HEK293 (cell line): ENCODE results near the gene IP6K3.

Experiments
- CTCF ChIA-PET: fragments of 350-600 bp; formaldehyde crosslinking; extraction: SDS; loops from one replicate; lab custom pipeline; 2021; ENCODE audit warnings: antibody characterized with exemption; lab: Yijun Ruan, JAX
- POLR2A ChIA-PET: fragments of 300-600 bp; formaldehyde crosslinking; extraction: SDS; loops from one replicate; lab custom pipeline; 2020; ENCODE audit warnings: antibody characterized with exemption, inconsistent platforms; lab: Yijun Ruan, JAX
- H3K27ac ChIP-seq: fragments of 200-500 bp; sonication (Bioruptor generic); 2 replicates; pipeline ENCODE4 v1.5.1; 2014; ENCODE audit warnings: low read depth, low read length, control low read depth, inconsistent platforms; ENCODE audit errors: extremely low read depth
- H3K36me3 ChIP-seq, 2 experiments: fragments of 200-500 bp in 1 of 2; sonication (Bioruptor generic) in 1 of 2; 1 replicate in 1 of 2; 2 replicates in 1 of 2; pipeline ENCODE4 v1.5.1; 2014 to 2017; ENCODE audit warnings: inconsistent platforms in 2 of 2, low read length in 2 of 2; ENCODE audit not compliant: control insufficient read depth in 2 of 2, insufficient read depth in 1 of 2
- H3K4me1 ChIP-seq: fragments of 200-500 bp; sonication (Bioruptor generic); 2 replicates; pipeline ENCODE4 v1.5.1; 2014; ENCODE audit warnings: mild to moderate bottlenecking, low read length, inconsistent platforms; ENCODE audit not compliant: control insufficient read depth, insufficient read depth
- H3K4me3 ChIP-seq: 2 replicates; pipeline ENCODE4 v1.5.1; 2011; ENCODE audit warnings: low read depth, mild to moderate bottlenecking, control low read depth, low read length, moderate library complexity
- H3K9me3 ChIP-seq: fragments of 200-500 bp; sonication (Bioruptor generic); 2 replicates; pipeline ENCODE4 v1.5.1; 2014; ENCODE audit warnings: low read depth, low read length, inconsistent platforms; ENCODE audit not compliant: control insufficient read depth, insufficient read depth
- GLI2 ChIP-seq: fragments of 450-650 bp; formaldehyde crosslinking; IDR thresholded peaks from 2 replicates; pipeline ENCODE4; 2017; ENCODE audit warnings: missing biosample characterization, missing genetic modification characterization, low read depth, borderline replicate concordance
- GLI4 ChIP-seq: fragments of 450-650 bp; formaldehyde crosslinking; IDR thresholded peaks from 2 replicates; pipeline ENCODE4 v1.5.1; 2016; ENCODE audit warnings: missing biosample characterization, missing genetic modification characterization
- ZBTB7A ChIP-seq: fragments of 450-650 bp; formaldehyde crosslinking; IDR thresholded peaks from 2 replicates; pipeline ENCODE4 v1.5.1; 2016; ENCODE audit warnings: low read depth, missing biosample characterization, missing genetic modification characterization
- ZNF10 ChIP-seq: fragments of 450-650 bp; formaldehyde crosslinking; IDR thresholded peaks from 2 replicates; pipeline ENCODE4 v1.5.1; 2017; ENCODE audit warnings: missing biosample characterization, missing genetic modification characterization
- ZNF138 ChIP-seq: fragments of 450-650 bp; formaldehyde crosslinking; IDR thresholded peaks from 2 replicates; pipeline ENCODE4 v1.5.1; 2016; ENCODE audit warnings: missing biosample characterization, missing genetic modification characterization, borderline replicate concordance
- ZNF248 ChIP-seq: fragments of 450-650 bp; formaldehyde crosslinking; IDR thresholded peaks from 2 replicates; pipeline ENCODE4 v1.5.1; 2017; ENCODE audit warnings: missing biosample characterization, missing genetic modification characterization
- ZNF311 ChIP-seq: fragments of 450-650 bp; formaldehyde crosslinking; IDR thresholded peaks from 2 replicates; pipeline ENCODE4 v1.5.1; 2017; ENCODE audit warnings: missing biosample characterization, missing genetic modification characterization, borderline replicate concordance
- ZNF433 ChIP-seq: fragments of 450-650 bp; formaldehyde crosslinking; IDR thresholded peaks from 2 replicates; pipeline ENCODE4 v1.5.1; 2016; ENCODE audit warnings: missing biosample characterization, missing genetic modification characterization, low read depth
- ZNF560 ChIP-seq: fragments of 450-650 bp; formaldehyde crosslinking; IDR thresholded peaks from 2 replicates; pipeline ENCODE4 v1.5.1; 2017; ENCODE audit warnings: missing biosample characterization, missing genetic modification characterization, borderline replicate concordance
- ZNF670 ChIP-seq: fragments of 450-650 bp; formaldehyde crosslinking; IDR thresholded peaks from 2 replicates; pipeline ENCODE4 v1.5.1; 2016; ENCODE audit warnings: missing biosample characterization, missing genetic modification characterization, low read depth
- ZNF677 ChIP-seq: fragments of 450-650 bp; IDR thresholded peaks from 2 replicates; pipeline ENCODE4 v1.5.0; 2018; ENCODE audit warnings: missing biosample characterization, mild to moderate bottlenecking, missing genetic modification characterization, moderate library complexity
- ZNF76 ChIP-seq: fragments of 450-650 bp; formaldehyde crosslinking; IDR thresholded peaks from 2 replicates; pipeline ENCODE4; 2016; ENCODE audit warnings: low read depth, missing biosample characterization, missing genetic modification characterization, borderline replicate concordance
- ZNF843 ChIP-seq: fragments of 450-650 bp; formaldehyde crosslinking; IDR thresholded peaks from 2 replicates; pipeline ENCODE4 v1.5.1; 2016; ENCODE audit warnings: missing biosample characterization, missing genetic modification characterization
- ZXDB ChIP-seq: fragments of 450-650 bp; formaldehyde crosslinking; IDR thresholded peaks from 2 replicates; pipeline ENCODE4 v1.5.1; 2016; ENCODE audit warnings: missing biosample characterization, missing genetic modification characterization
- TF ChIP-seq, protein P1 (sequence below): fragments of 450-650 bp; formaldehyde crosslinking; IDR thresholded peaks from 2 replicates; pipeline ENCODE4 v1.5.1; 2016; ENCODE audit warnings: missing biosample characterization, missing genetic modification characterization
- TF ChIP-seq, protein P2 (sequence below): IDR thresholded peaks from 2 replicates; pipeline ENCODE4 v1.6.1; 2011; ENCODE audit warnings: mild to moderate bottlenecking, low read depth, low read length, borderline replicate concordance
- TF ChIP-seq, protein P3 (sequence below): fragments of 450-650 bp; formaldehyde crosslinking; IDR thresholded peaks from 2 replicates; pipeline ENCODE4 v1.5.1; 2016; ENCODE audit warnings: missing biosample characterization, missing genetic modification characterization
- TF ChIP-seq, protein P4 (sequence below): fragments of 450-650 bp; formaldehyde crosslinking; IDR thresholded peaks from 2 replicates; pipeline ENCODE4 v1.5.1; 2016; ENCODE audit warnings: missing biosample characterization, missing genetic modification characterization
- TF ChIP-seq, protein P5 (sequence below): fragments of 450-650 bp; formaldehyde crosslinking; IDR thresholded peaks from 2 replicates; pipeline ENCODE4 v1.5.1; 2016; ENCODE audit warnings: missing biosample characterization, missing genetic modification characterization

IP6K3 gene

DNA sequence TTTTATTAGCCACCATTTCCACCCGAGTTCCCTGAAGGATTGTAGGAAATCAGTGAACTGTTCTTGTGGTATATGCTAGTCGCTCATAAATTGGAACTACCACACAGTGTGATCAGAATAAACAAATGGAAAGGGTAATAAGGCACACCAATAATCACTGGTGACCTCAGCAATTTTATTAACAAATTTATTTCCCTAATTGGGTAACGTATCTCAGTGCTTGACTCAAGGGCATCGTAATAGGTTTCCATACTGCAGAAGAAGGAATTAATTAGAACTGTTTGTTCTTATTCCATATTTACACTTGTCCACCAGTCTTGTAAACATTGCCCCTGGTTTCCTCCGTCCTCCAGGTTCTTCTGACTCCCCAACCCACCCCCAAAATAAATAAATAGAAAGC lies 25.2 kb downstream of the IP6K3 start (continued):
- TF ChIP-seq, protein P1, sequence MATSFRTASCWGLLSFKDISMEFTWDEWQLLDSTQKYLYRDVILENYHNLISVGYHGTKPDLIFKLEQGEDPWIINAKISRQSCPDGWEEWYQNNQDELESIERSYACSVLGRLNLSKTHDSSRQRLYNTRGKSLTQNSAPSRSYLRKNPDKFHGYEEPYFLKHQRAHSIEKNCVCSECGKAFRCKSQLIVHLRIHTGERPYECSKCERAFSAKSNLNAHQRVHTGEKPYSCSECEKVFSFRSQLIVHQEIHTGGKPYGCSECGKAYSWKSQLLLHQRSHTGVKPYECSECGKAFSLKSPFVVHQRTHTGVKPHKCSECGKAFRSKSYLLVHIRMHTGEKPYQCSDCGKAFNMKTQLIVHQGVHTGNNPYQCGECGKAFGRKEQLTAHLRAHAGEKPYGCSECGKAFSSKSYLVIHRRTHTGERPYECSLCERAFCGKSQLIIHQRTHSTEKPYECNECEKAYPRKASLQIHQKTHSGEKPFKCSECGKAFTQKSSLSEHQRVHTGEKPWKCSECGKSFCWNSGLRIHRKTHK: no peak
- TF ChIP-seq ZBTB7A (tag by site-specific recombination) (no peak), ZNF76 (tag by site-specific recombination) (no peak), GLI2 (tag by site-specific recombination) (no peak)

DNA sequence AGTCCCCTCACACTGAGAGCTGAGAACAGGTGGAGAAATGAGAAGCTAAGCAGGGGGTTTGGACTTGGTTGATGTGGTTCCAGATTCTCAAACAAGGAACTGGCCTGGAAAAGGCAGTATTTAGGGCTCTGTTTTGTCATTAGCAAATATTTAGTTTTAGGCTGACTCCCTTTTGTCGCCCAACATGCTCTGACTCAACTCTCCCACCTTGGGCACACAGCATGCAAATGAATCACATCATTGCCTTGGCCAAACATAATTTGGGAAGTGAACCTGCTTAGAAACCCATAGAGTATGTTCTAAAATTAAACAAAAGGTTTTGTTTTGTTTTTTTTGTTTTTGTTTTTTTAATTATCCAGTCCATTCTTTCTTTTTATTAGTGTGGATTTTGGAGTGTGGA lies 25.7 kb downstream of the IP6K3 start:
- no peaks in the 10 kb centered on the region for H3K9me3 ChIP-seq
- H3K27ac ChIP-seq: no peak overlapping the region
- H3K36me3 ChIP-seq: no peaks in the 10 kb centered on the region
- H3K4me1 ChIP-seq: no peaks in the 10 kb centered on the region
- TF ChIP-seq ZNF670 (tag by site-specific recombination): no peak
- no peak for TF ChIP-seq ZNF843
- TF ChIP-seq ZNF248 (tag by site-specific recombination): no peak
- no peak for TF ChIP-seq ZNF138 (tag by site-specific recombination)
- no peak for TF ChIP-seq ZNF311 (tag by site-specific recombination)
- TF ChIP-seq, protein P2, sequence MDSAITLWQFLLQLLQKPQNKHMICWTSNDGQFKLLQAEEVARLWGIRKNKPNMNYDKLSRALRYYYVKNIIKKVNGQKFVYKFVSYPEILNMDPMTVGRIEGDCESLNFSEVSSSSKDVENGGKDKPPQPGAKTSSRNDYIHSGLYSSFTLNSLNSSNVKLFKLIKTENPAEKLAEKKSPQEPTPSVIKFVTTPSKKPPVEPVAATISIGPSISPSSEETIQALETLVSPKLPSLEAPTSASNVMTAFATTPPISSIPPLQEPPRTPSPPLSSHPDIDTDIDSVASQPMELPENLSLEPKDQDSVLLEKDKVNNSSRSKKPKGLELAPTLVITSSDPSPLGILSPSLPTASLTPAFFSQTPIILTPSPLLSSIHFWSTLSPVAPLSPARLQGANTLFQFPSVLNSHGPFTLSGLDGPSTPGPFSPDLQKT: no peak
- TF ChIP-seq ZNF560: no peak
- no peak for TF ChIP-seq ZXDB (tag by site-specific recombination)
- TF ChIP-seq ZNF433 (tag by site-specific recombination): no peak
- TF ChIP-seq, protein P3, sequence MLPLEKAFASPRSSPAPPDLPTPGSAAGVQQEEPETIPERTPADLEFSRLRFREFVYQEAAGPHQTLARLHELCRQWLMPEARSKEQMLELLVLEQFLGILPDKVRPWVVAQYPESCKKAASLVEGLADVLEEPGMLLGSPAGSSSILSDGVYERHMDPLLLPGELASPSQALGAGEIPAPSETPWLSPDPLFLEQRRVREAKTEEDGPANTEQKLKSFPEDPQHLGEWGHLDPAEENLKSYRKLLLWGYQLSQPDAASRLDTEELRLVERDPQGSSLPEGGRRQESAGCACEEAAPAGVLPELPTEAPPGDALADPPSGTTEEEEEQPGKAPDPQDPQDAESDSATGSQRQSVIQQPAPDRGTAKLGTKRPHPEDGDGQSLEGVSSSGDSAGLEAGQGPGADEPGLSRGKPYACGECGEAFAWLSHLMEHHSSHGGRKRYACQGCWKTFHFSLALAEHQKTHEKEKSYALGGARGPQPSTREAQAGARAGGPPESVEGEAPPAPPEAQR: no peak
- TF ChIP-seq, protein P4, sequence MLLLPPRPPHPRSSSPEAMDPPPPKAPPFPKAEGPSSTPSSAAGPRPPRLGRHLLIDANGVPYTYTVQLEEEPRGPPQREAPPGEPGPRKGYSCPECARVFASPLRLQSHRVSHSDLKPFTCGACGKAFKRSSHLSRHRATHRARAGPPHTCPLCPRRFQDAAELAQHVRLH (tag by site-specific recombination): no peak
- no peak for TF ChIP-seq ZNF10 (tag by site-specific recombination)
- TF ChIP-seq, protein P5, sequence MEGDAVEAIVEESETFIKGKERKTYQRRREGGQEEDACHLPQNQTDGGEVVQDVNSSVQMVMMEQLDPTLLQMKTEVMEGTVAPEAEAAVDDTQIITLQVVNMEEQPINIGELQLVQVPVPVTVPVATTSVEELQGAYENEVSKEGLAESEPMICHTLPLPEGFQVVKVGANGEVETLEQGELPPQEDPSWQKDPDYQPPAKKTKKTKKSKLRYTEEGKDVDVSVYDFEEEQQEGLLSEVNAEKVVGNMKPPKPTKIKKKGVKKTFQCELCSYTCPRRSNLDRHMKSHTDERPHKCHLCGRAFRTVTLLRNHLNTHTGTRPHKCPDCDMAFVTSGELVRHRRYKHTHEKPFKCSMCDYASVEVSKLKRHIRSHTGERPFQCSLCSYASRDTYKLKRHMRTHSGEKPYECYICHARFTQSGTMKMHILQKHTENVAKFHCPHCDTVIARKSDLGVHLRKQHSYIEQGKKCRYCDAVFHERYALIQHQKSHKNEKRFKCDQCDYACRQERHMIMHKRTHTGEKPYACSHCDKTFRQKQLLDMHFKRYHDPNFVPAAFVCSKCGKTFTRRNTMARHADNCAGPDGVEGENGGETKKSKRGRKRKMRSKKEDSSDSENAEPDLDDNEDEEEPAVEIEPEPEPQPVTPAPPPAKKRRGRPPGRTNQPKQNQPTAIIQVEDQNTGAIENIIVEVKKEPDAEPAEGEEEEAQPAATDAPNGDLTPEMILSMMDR: no peak
- TF ChIP-seq ZNF677 (tag by site-specific recombination): no peak
- no peak for TF ChIP-seq GLI4 (tag by site-specific recombination)
- TF ChIP-seq, all 188 proteins: peak for 0
- H3K4me3 ChIP-seq: no peak overlapping the region
- CTCF ChIA-PET: interaction anchor here (1.3 kb wide), 1 partner anchor 23 kb away, joined by 6 read pairs; no protein-coding TSS in a partner anchor
- POLR2A ChIA-PET: interaction anchor here (1.2 kb wide), 1 partner anchor 10 kb away, joined by 5 read pairs; the partner anchor contains the start of gene UQCC2
